Thyroid gland (tissue), 4 donors: ENCODE results near the gene CYP26B1.

Source experiments
- CTCF ChIP-seq, 6 experiments: fragments of 200-600 bp in 3 of 6; fragments of 450-650 bp in 3 of 6; sonication (generic) in 3 of 6; IDR thresholded peaks; one replicate each; pipeline ENCODE4 v1.5.1; 2016 to 2019; ENCODE audit warnings: antibody characterized with exemption in 6 of 6, mild to moderate bottlenecking in 2 of 6, inconsistent platforms in 1 of 6, moderate library complexity in 1 of 6
- POLR2A ChIP-seq, 2 donors: fragments of 450-650 bp; IDR thresholded peaks; one replicate each; pipeline ENCODE4 v1.6.1; 2017; ENCODE audit warnings: antibody characterized with exemption in 2 of 2, mild to moderate bottlenecking in 2 of 2, moderate library complexity in 1 of 2

DNA sequence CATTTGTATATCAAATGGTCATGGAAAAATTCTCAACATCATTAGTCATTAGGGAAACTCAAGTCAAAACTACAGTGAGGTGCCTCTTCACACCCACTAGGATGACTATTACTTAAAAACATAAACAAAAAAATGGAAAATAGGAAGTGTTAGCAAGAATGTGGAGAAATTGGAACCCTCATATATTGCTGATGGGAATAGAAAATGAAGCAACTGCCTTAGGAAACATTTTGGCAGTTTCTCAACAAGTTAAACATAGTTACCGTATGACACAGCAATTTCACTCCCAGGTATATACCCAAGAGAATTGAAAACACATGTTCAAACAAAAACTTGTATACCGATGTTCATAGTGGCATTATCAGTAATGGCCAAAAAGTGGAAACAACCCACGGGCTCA, 18.1 kb upstream of the CYP26B1 start:
- TF ChIP-seq CTCF (IDR thresholded peaks at IDR 0.05) (no peak), POLR2A (IDR thresholded peaks at IDR 0.05) (no peak)
